Epidermal melanocyte (primary cell): Measurements from ENCODE around the gene AQP10.
"Not testable (repeated sequence)": the region's sequence is repeated elsewhere in the genome, so short reads cannot be mapped to it uniquely, and the experiment has no call there.

Experiments
- DNase-seq: peaks from one replicate; pipeline ENCODE4 v3.0.0; 2011; ENCODE audit warnings: low spot score; ENCODE audit not compliant: insufficient read length

The AQP10 gene

GRCh38 chr1:154342836-154343472 is 22.1 kb downstream of the AQP10 start:
- no peak for DNase-seq

GRCh38 chr1:154344977-154345837 is 24.3 kb downstream of the AQP10 start:
- DNase-seq = no peak

- no peak for DNase-seq
Measured at GRCh38 chr1:154346276-154346917, 25.5 kb downstream of the AQP10 start.

- DNase-seq = no peak
Measured at GRCh38 chr1:154347961-154348360, 27.1 kb downstream of the AQP10 start.

GRCh38 chr1:154348429-154349076 is 27.7 kb downstream of the AQP10 start:
- no peak for DNase-seq

- no peak for DNase-seq
Measured at GRCh38 chr1:154349121-154349520, 28.2 kb downstream of the AQP10 start.

- no peak for DNase-seq
Measured at GRCh38 chr1:154350383-154350782, 29.5 kb downstream of the AQP10 start.

GRCh38 chr1:154351363-154352068 is 30.6 kb downstream of the AQP10 start:
- DNase-seq = no peak

- DNase-seq = no peak
Measured at GRCh38 chr1:154352245-154352580, 31.3 kb downstream of the AQP10 start.

GRCh38 chr1:154352581-154353459 is 31.9 kb downstream of the AQP10 start:
- peak; percentile 53 for DNase-seq

- no peak for DNase-seq
Measured at GRCh38 chr1:154353460-154353904, 32.6 kb downstream of the AQP10 start.

GRCh38 chr1:154353966-154354365 is 33.1 kb downstream of the AQP10 start:
- DNase-seq = no peak

GRCh38 chr1:154358519-154358918 is 37.6 kb downstream of the AQP10 start:
- no peak for DNase-seq

GRCh38 chr1:154360288-154360687 is 39.4 kb downstream of the AQP10 start:
- no peak for DNase-seq

GRCh38 chr1:154360881-154361280 is 40.0 kb downstream of the AQP10 start:
- not testable (repeated sequence) for DNase-seq

GRCh38 chr1:154361357-154361756 is 40.5 kb downstream of the AQP10 start:
- DNase-seq = no peak

- no peak for DNase-seq
Measured at GRCh38 chr1:154371436-154371835, 50.5 kb downstream of the AQP10 start.

- DNase-seq = not testable (repeated sequence)
Measured at GRCh38 chr1:154373777-154374357, 53.0 kb downstream of the AQP10 start.
